OCI-LY1 (cell line): ENCODE data around the gene KCTD19.

Experiments
- H2AFZ ChIP-seq: fragments of 200-600 bp; sonication (generic), shearing (Covaris generic); 2 replicates; pipeline ENCODE4 v1.6.0; 2014; ENCODE audit warnings: antibody characterized with exemption, mild to moderate bottlenecking, low read length
- H3F3A ChIP-seq: fragments of 200-600 bp; sonication (generic), shearing (Covaris generic); 2 replicates; pipeline ENCODE4 v1.6.0; 2014; ENCODE audit warnings: mild to moderate bottlenecking, antibody characterized with exemption, low read length, moderate library complexity; ENCODE audit not compliant: insufficient read depth
- H3K27ac ChIP-seq: fragments of 200-600 bp; sonication (generic); 2 replicates; pipeline ENCODE4 v1.5.1; 2014; ENCODE audit warnings: low read length, mixed run types, mild to moderate bottlenecking, low read depth; ENCODE audit not compliant: poor library complexity, severe bottlenecking
- H3K27me3 ChIP-seq: fragments of 200-600 bp; sonication (generic); 2 replicates; pipeline ENCODE4 v1.6.0; 2014; ENCODE audit warnings: antibody characterized with exemption, mild to moderate bottlenecking, low read length, moderate library complexity; ENCODE audit not compliant: insufficient read depth
- H3K36me3 ChIP-seq: fragments of 200-600 bp; sonication (generic); 2 replicates; pipeline ENCODE4 v1.6.1; 2014; ENCODE audit warnings: mild to moderate bottlenecking, antibody characterized with exemption, low read length, moderate library complexity, mixed read lengths; ENCODE audit not compliant: insufficient read depth
- H3K4me1 ChIP-seq: fragments of 200-600 bp; sonication (generic); 2 replicates; pipeline ENCODE4 v1.5.1; 2014; ENCODE audit warnings: mild to moderate bottlenecking, low read length, moderate library complexity; ENCODE audit not compliant: insufficient read depth, severe bottlenecking
- H3K4me2 ChIP-seq: fragments of 200-600 bp; sonication (generic), shearing (Covaris generic); 2 replicates; pipeline ENCODE4 v1.6.1; 2014; ENCODE audit warnings: low read length
- H3K4me3 ChIP-seq: fragments of 200-600 bp; sonication (generic); 2 replicates; pipeline ENCODE4 v1.5.1; 2014; ENCODE audit warnings: low read length, low read depth, mild to moderate bottlenecking, mixed read lengths; ENCODE audit not compliant: poor library complexity, severe bottlenecking
- H3K79me2 ChIP-seq: fragments of 200-600 bp; shearing (Covaris generic); 2 replicates; pipeline ENCODE4 v1.6.1; 2016; ENCODE audit warnings: mixed run types, low read length, mixed read lengths; ENCODE audit not compliant: insufficient read depth
- H3K9ac ChIP-seq: fragments of 200-600 bp; sonication (generic), shearing (Covaris generic); 2 replicates; pipeline ENCODE4 v1.6.1; 2014; ENCODE audit warnings: mild to moderate bottlenecking, low read length, mixed read lengths
- H3K9me2 ChIP-seq: fragments of 200-600 bp; sonication (generic), shearing (Covaris generic); 2 replicates; pipeline ENCODE4 v1.6.1; 2014; ENCODE audit warnings: low read depth, mild to moderate bottlenecking, low read length, mixed read lengths
- H3K9me3 ChIP-seq: fragments of 200-600 bp; shearing (Covaris generic); 2 replicates; pipeline ENCODE4 v1.6.1; 2014; ENCODE audit warnings: low read length, mixed read lengths
- H4K20me1 ChIP-seq: fragments of 200-600 bp; sonication (generic), shearing (Covaris generic); 2 replicates; pipeline ENCODE4 v1.6.0; 2016; ENCODE audit warnings: mild to moderate bottlenecking, low read length; ENCODE audit not compliant: insufficient read depth
- CTCF ChIP-seq: fragments of 200-600 bp; sonication (generic), shearing (Covaris generic); IDR thresholded peaks from 2 replicates; pipeline ENCODE4 v1.5.1; 2017; ENCODE audit warnings: mild to moderate bottlenecking, antibody characterized with exemption, low read length, moderate library complexity, mixed read lengths
- EZH2 ChIP-seq: fragments of 200-600 bp; sonication (generic), shearing (Covaris generic); IDR thresholded peaks from 2 replicates; pipeline ENCODE4 v1.8.0; 2017; ENCODE audit warnings: borderline replicate concordance, mixed run types, mild to moderate bottlenecking, antibody characterized with exemption, low read length, moderate library complexity, mixed read lengths

Gene KCTD19

GRCh38 chr16:67280090-67281015, 46.2 kb downstream of the KCTD19 start:
- Histone ChIP-seq H3K9me2 (no peaks in the 10 kb centered on the region), H3K4me2 (no peak overlapping the region), H3K9ac (no peak overlapping the region), H3K79me2 (no peaks in the 10 kb centered on the region), H2AFZ (no peak overlapping the region), H3K27me3 (no peaks in the 10 kb centered on the region), H3F3A (no peaks in the 10 kb centered on the region), H3K36me3 (peaks cover 9% of the 10 kb centered on the region), H4K20me1 (no peaks in the 10 kb centered on the region), H3K4me1 (peaks cover 9% of the 10 kb centered on the region), H3K9me3 (no peaks in the 10 kb centered on the region), H3K4me3 (no peak overlapping the region), H3K27ac (no peak overlapping the region)
- no peak for TF ChIP-seq EZH2
- no peak for TF ChIP-seq CTCF

GRCh38 chr16:67279296-67280089, 47.0 kb downstream of the KCTD19 start, which contains the start of gene PLEKHG4:
PLEKHG4 (plus strand) TSS chr16:67279532; CDS start chr16:67280045, 513 bp downstream.
- peaks cover 9% of the 10 kb centered on the region for H3K4me1 ChIP-seq
- peak; percentile 69 for TF ChIP-seq CTCF
- TF ChIP-seq EZH2 = no peak
- no peak within 1 kb of the TSS for H3K27ac ChIP-seq
- peak within 1 kb of the TSS; percentile 78 for H3K4me3 ChIP-seq
- peak within 1 kb of the TSS; percentile 74 for H3K9ac ChIP-seq
- no peaks in the 10 kb centered on the region for H3K9me3 ChIP-seq
- peaks cover 9% of the 10 kb centered on the region for H3K36me3 ChIP-seq
- peak within 1 kb of the TSS; percentile 72 for H3K4me2 ChIP-seq
- H3K79me2 ChIP-seq = no peaks in the 10 kb centered on the region
- H2AFZ ChIP-seq = peak within 1 kb of the TSS; percentile 35; the same call in 1 of the 2 replicates
- H3F3A ChIP-seq = no peaks in the 10 kb centered on the region
- no peaks in the 10 kb centered on the region for H4K20me1 ChIP-seq
- no peaks in the 10 kb centered on the region for H3K9me2 ChIP-seq
- H3K27me3 ChIP-seq = no peaks in the 10 kb centered on the region

- Histone ChIP-seq H3K27me3 (no peaks in the 10 kb centered on the region), H3K79me2 (no peaks in the 10 kb centered on the region), H3K4me1 (peaks cover 9% of the 10 kb centered on the region), H3K4me3 (peak overlapping the region; percentile 78), H3K9ac (peak overlapping the region; percentile 74), H3K9me2 (no peaks in the 10 kb centered on the region), H3K36me3 (peaks cover 9% of the 10 kb centered on the region), H3F3A (no peaks in the 10 kb centered on the region), H2AFZ (peak overlapping the region; percentile 35; the same call in 1 of the 2 replicates), H3K27ac (no peak overlapping the region), H3K4me2 (peak overlapping the region; percentile 72), H4K20me1 (no peaks in the 10 kb centered on the region), H3K9me3 (no peaks in the 10 kb centered on the region)
- TF ChIP-seq EZH2 (no peak), CTCF (peak; percentile 80)
These were observed 47.7 kb downstream of the KCTD19 start for GRCh38 chr16:67278773-67279295.
